Hepatocyte (in vitro differentiated cells): ENCODE measurements around the gene FBXO2. TPM values are rescaled to one million over a fixed set of nuclear protein-coding genes. Genes with fewer than 3 reads are reported as not detected.

Experiments used
- DNase-seq: peaks from one replicate; pipeline ENCODE4 v3.0.0-alpha.2; 2016; ENCODE audit warnings: low spot score
- H2AFZ ChIP-seq: fragments of 200-600 bp; sonication (generic); 2 replicates; pipeline ENCODE4 v1.6.0; 2016; ENCODE audit warnings: antibody characterized with exemption, mild to moderate bottlenecking
- H3K27ac ChIP-seq: fragments of 200-600 bp; sonication (generic); 2 replicates; pipeline ENCODE4 v1.5.1; 2016; ENCODE audit warnings: mild to moderate bottlenecking
- H3K27me3 ChIP-seq: fragments of 200-600 bp; sonication (generic); 2 replicates; pipeline ENCODE4 v1.6.1; 2016
- H3K36me3 ChIP-seq: fragments of 200-600 bp; sonication (generic); replicated peaks from 2 replicates; pipeline ENCODE4 v1.5.1; 2016; ENCODE audit warnings: low read depth; ENCODE audit not compliant: insufficient read depth
- H3K4me1 ChIP-seq: fragments of 200-600 bp; sonication (generic); 2 replicates; pipeline ENCODE4 v1.5.1; 2016; ENCODE audit warnings: mild to moderate bottlenecking, moderate library complexity; ENCODE audit not compliant: insufficient read depth
- H3K4me2 ChIP-seq: fragments of 200-600 bp; sonication (generic); 2 replicates; pipeline ENCODE4 v1.6.0; 2016
- H3K4me3 ChIP-seq: fragments of 200-600 bp; sonication (generic); 2 replicates; pipeline ENCODE4 v1.5.1; 2016; ENCODE audit warnings: mild to moderate bottlenecking
- H3K79me2 ChIP-seq: fragments of 200-600 bp; sonication (generic); 2 replicates; pipeline ENCODE4 v1.6.0; 2017; ENCODE audit warnings: mild to moderate bottlenecking
- H3K9me2 ChIP-seq: fragments of 200-600 bp; sonication (generic); replicated peaks from 2 replicates; pipeline ENCODE4 v1.6.0; 2017; ENCODE audit warnings: mild to moderate bottlenecking; ENCODE audit not compliant: insufficient read depth
- H3K9me3 ChIP-seq: fragments of 200-600 bp; sonication (generic); 2 replicates; pipeline ENCODE4 v1.5.1; 2016; ENCODE audit warnings: low read depth, mild to moderate bottlenecking
- H4K20me1 ChIP-seq: fragments of 200-600 bp; sonication (generic); 2 replicates; pipeline ENCODE4 v1.6.0; 2016; ENCODE audit warnings: mild to moderate bottlenecking; ENCODE audit not compliant: insufficient read depth, poor library complexity, severe bottlenecking
- CTCF ChIP-seq: fragments of 200-600 bp; sonication (generic); IDR thresholded peaks from 2 replicates; pipeline ENCODE4 v1.5.1; 2016; ENCODE audit warnings: antibody characterized with exemption, mild to moderate bottlenecking; ENCODE audit not compliant: poor library complexity
- EZH2 ChIP-seq: fragments of 200-600 bp; sonication (generic); IDR thresholded peaks from 2 replicates; pipeline ENCODE4 v1.6.1; 2016; ENCODE audit warnings: antibody characterized with exemption, mild to moderate bottlenecking, borderline replicate concordance
- EZH2phosphoT487 ChIP-seq: fragments of 200-600 bp; sonication (generic); IDR thresholded peaks from one replicate; pipeline ENCODE4 v1.6.1; 2018; ENCODE audit warnings: antibody characterized with exemption, mild to moderate bottlenecking, low read depth, moderate library complexity; ENCODE audit not compliant: unreplicated experiment, severe bottlenecking
- WGBS: methylation state at CpG from one replicate; pipeline ENCODE4 v1.1.6; 2016; ENCODE audit warnings: low lambda C conversion rate; ENCODE audit errors: missing lambda C conversion rate; 5-methylcytosine and 5-hydroxymethylcytosine counted together
- polyA plus RNA-seq: library from polyadenylated mRNA; unstranded; fragments of >200 nt; fragmentation: Nextera tagmentation; extraction: Ambion mirVana; gene quantifications from 2 replicates; pipeline ENCODE4 v1.2.1, GENCODE V29; 2016
- total RNA-seq: library from RNA; depleted of rRNA; stranded (reverse); fragments of >200 nt; gene quantifications from 2 replicates; pipeline ENCODE4 v1.2.3, GENCODE V29; 2014

The FBXO2 gene
- total and polyA plus RNA-seq, 2 experiments from 2014 or later, result 134 to 339 TPM

- Histone ChIP-seq H3K27me3 (no peaks in the 10 kb centered on the region), H4K20me1 (no peaks in the 10 kb centered on the region), H3K79me2 (no peaks in the 10 kb centered on the region), H3K4me3 (no peak overlapping the region), H3K9me3 (no peaks in the 10 kb centered on the region), H3K4me2 (no peak overlapping the region), H3K9me2 (no peaks in the 10 kb centered on the region), H2AFZ (no peak overlapping the region), H3K27ac (no peak overlapping the region), H3K36me3 (no peaks in the 10 kb centered on the region), H3K4me1 (no peaks in the 10 kb centered on the region)
- TF ChIP-seq EZH2 (no peak), EZH2phosphoT487 (no peak), CTCF (no peak)
- WGBS, result 73% methylated on average over 16 of the region's 16 CpGs
- no peak for DNase-seq
Observed at GRCh38 chr1:11615090-11615489, 39.1 kb downstream of the FBXO2 start.

GRCh38 chr1:11613347-11613746, 40.9 kb downstream of the FBXO2 start:
- Histone ChIP-seq H3K9me3 (no peaks in the 10 kb centered on the region), H3K79me2 (no peaks in the 10 kb centered on the region), H3K27ac (no peak overlapping the region), H3K36me3 (no peaks in the 10 kb centered on the region), H4K20me1 (no peaks in the 10 kb centered on the region), H3K9me2 (no peaks in the 10 kb centered on the region), H3K27me3 (no peaks in the 10 kb centered on the region), H3K4me3 (no peak overlapping the region), H3K4me1 (no peaks in the 10 kb centered on the region), H2AFZ (no peak overlapping the region), H3K4me2 (no peak overlapping the region)
- DNase-seq, result no peak
- 80% methylated on average over 5 of the region's 5 CpGs for WGBS
- TF ChIP-seq EZH2phosphoT487 (no peak), CTCF (no peak), EZH2 (no peak)

GRCh38 chr1:11611638-11612327, 42.4 kb downstream of the FBXO2 start:
- Histone ChIP-seq H3K9me3 (no peaks in the 10 kb centered on the region), H3K27me3 (no peaks in the 10 kb centered on the region), H3K4me3 (no peak overlapping the region), H3K4me1 (no peaks in the 10 kb centered on the region), H3K36me3 (no peaks in the 10 kb centered on the region), H3K4me2 (no peak overlapping the region), H2AFZ (no peak overlapping the region), H3K79me2 (no peaks in the 10 kb centered on the region), H4K20me1 (no peaks in the 10 kb centered on the region), H3K9me2 (no peaks in the 10 kb centered on the region), H3K27ac (no peak overlapping the region)
- TF ChIP-seq EZH2phosphoT487, result no peak
- TF ChIP-seq CTCF, result no peak
- 56% methylated on average over 7 of the region's 7 CpGs for WGBS
- no peak for DNase-seq
